Transverse colon (tissue), 4 donors: Measurements from ENCODE around the gene TRIM15.

Source experiments
- EP300 ChIP-seq: sonication (generic); formaldehyde crosslinking; IDR thresholded peaks from one replicate; pipeline ENCODE4 v1.6.1; 2017; ENCODE audit warnings: antibody characterized with exemption, low read depth
- POLR2A ChIP-seq: fragments of 450-650 bp; IDR thresholded peaks from one replicate; pipeline ENCODE4 v1.6.1; 2016; ENCODE audit warnings: antibody characterized with exemption, mild to moderate bottlenecking, moderate library complexity
- POLR2AphosphoS5 ChIP-seq, 3 donors: sonication (generic); formaldehyde crosslinking; IDR thresholded peaks; one replicate each; pipeline ENCODE4 v1.6.1; 2016; ENCODE audit warnings: antibody characterized with exemption in 3 of 3
- TF ChIP-seq, protein P1 (sequence below), 5 experiments: fragments of 200-600 bp in 3 of 5; fragments of 450-650 bp in 2 of 5; sonication (generic) in 3 of 5; IDR thresholded peaks; 1 replicate in 2 of 5; 2 replicates in 3 of 5; pipeline ENCODE4 v1.5.1; 2016 to 2017; ENCODE audit warnings: antibody characterized with exemption in 5 of 5, inconsistent platforms in 3 of 5, mild to moderate bottlenecking in 2 of 5, moderate library complexity in 1 of 5

DNA sequence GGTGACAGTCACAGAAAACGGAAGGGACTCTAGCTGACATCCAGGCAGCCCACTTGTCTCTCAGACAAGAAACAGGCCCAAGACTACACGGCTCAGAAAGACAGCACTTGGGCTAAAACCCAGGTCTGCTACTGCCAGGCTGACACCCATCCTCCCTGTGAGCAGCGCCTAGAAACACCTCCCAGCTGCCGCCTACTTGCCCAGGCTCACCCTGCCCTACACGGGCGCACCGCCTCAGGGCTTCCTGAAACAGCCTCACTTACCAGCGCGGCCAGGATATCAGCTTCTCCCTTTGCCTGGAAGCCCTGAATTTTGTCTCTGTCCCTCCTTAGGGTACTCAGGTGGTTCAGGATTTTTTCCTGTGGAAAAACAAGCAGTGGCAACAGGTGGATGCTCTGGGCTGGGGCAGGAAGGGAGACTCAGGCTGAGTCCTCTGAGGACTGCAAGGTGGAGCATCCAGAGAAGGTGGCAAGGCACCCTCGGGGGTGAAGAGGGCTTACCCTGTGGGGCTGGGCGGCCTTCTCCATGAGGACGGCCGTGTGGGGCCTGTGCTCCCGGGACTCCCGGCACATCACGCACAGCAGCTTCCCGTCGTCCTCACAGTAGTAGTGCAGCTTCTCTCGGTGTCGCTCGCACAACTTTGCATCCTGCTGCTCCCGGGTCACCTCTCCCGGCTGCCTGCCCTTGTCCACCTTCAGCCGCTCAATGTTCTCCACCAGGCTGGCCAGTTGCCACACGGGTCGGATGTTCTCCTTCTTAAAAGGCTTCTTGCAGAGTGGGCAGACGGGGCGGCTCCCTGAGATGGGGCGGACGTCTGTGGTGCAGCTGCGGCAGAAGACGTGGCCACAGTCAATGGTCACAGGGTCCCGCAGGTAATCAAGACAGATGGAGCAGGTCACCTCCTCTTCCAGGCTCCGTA is 35.1 kb downstream of the TRIM15 start:
- TF ChIP-seq POLR2A: no peak
- no peak for TF ChIP-seq EP300
- TF ChIP-seq, protein P1, sequence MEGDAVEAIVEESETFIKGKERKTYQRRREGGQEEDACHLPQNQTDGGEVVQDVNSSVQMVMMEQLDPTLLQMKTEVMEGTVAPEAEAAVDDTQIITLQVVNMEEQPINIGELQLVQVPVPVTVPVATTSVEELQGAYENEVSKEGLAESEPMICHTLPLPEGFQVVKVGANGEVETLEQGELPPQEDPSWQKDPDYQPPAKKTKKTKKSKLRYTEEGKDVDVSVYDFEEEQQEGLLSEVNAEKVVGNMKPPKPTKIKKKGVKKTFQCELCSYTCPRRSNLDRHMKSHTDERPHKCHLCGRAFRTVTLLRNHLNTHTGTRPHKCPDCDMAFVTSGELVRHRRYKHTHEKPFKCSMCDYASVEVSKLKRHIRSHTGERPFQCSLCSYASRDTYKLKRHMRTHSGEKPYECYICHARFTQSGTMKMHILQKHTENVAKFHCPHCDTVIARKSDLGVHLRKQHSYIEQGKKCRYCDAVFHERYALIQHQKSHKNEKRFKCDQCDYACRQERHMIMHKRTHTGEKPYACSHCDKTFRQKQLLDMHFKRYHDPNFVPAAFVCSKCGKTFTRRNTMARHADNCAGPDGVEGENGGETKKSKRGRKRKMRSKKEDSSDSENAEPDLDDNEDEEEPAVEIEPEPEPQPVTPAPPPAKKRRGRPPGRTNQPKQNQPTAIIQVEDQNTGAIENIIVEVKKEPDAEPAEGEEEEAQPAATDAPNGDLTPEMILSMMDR (IDR thresholded peaks at IDR 0.05): no peak
- TF ChIP-seq POLR2AphosphoS5 (IDR thresholded peaks at IDR 0.05): no peak
